ENCODE data around the gene FMO2.

Gene FMO2, protein sequence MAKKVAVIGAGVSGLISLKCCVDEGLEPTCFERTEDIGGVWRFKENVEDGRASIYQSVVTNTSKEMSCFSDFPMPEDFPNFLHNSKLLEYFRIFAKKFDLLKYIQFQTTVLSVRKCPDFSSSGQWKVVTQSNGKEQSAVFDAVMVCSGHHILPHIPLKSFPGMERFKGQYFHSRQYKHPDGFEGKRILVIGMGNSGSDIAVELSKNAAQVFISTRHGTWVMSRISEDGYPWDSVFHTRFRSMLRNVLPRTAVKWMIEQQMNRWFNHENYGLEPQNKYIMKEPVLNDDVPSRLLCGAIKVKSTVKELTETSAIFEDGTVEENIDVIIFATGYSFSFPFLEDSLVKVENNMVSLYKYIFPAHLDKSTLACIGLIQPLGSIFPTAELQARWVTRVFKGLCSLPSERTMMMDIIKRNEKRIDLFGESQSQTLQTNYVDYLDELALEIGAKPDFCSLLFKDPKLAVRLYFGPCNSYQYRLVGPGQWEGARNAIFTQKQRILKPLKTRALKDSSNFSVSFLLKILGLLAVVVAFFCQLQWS

DNA sequence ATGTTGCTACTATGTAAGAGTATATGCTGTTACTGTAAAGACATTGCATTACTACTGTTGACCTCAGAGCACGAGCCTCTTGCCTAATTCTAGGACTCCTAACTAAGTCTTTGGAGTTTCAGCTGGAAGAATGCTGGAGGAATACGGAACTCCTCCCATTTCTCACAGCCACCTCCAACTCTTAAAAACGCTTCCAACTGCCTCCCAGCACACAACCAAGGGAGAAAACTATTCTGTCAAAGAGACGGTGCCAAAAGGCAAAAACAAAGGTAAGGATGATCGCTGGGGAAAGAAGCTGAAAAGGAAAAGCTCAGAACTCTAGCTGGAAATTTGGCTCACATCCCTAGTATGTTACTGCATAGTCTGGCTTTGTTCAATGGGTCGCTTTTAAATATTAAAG, at the start of gene FMO2:
FMO2 (plus strand) TSS at position 210 of the 400 bp plus-strand sequence. CDS start 414 bp downstream, outside the sequence.
- no peak for DNase-seq

DNA sequence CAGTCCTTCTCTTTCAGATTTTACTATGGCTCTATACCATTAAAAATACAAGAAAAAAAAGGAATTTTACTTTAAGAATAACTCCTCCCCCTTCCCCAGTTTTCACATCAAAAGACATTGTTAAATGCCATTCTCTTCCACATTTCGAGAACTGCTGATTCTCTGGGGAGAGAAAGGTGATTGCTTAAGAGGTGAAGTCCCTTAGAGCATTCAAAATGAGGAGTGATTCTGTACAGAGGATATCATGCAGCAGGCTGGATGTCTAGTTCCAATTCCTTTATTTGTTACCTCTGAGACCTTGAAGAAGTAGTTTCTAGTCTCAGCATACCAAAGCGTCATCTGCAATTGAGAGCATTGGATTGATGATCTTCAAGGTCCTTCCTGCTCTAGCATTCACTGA, 47.5 kb upstream of the FMO2 start:
- no peak for DNase-seq

DNA sequence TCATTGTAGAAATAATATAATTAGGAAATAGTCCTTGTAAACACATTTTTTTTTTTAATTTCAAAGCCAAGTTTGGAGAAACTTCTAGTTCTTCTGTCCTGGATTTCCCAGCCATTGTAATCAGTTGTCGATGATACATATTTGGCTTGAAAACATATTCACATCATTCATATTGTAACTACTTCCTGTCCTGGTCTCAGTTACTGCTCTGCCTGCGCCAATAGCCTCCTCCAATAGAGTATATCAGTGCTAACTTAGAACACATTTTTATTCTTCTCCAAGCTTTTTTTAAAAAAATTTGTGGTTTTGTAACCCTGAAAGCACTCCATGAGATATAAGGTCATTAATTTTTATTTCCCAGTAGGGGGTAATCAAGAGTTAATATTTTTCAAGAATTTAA, 46.1 kb upstream of the FMO2 start:
- no peak for DNase-seq

DNA sequence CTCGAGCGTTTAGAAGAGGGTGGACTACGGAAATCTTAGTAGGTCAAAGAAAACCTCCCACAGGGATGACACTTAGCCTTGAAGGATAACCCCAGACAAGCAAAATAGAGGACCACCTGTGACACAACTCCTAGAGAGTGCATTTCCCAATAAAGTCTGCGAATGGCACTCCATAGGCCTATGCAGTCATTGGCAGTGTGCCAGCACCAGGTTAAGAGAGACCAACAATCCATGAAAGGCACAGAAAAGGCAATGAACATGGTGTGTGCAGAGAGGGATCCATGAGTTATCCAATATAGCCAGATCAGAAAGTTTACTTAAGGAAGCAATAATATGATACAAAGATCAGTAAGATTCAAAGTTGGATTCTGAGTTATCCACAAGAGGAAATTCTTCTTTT, 45.2 kb upstream of the FMO2 start:
- DNase-seq: no peak

DNA sequence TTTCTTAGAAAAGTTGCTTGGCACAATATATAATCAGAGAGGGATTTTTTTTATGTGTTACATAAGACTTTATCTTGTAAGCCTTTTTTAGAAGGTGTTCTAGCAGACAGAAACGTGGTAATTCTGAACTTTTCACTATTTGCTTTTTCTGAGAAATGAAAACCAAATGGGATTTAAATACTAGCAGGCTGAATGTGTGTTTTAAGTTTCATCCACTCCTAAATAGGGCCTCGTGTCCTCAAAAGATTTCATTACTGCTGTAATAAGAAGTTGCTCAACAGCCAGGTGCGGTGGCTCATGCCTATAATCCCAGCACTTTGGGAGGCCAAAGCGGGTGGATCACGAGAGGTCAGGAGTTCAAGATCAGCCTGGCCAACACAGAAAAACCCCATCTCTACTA, 44.7 kb upstream of the FMO2 start:
- no peak for DNase-seq

DNA sequence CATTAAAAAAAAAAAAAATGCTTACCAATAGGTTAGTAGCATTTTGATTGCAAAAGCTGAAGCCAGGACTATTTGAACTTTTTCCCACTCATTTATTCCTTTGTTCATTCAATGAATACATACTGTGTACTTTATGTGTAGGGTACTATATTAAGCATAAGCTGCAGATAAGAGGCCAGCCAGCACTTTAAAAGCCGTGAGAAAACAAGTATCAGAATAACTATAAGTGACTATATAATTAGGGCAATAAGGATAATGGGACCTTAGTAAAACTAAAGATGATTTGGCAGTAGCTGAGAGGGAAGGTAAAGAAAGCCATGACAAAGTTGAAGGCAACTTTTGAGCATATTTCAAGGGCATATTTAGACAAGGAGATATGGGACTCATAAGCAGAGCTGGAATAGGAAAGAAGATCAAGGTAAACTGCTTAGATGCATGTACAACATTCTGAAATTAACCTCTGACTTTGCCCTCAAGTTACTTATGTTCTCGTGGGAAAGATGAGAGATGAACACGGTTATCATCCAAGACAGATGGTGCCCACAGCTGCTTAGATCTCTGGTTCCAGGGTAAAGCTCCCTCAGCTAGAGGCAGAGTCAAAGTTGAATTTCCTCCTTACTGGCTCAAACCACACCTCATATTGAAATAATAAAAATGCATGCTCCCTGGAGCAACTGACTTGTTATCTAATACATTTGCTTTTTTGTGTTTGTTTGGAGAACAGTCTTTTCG, 44.0 kb upstream of the FMO2 start:
- no peak for DNase-seq

DNA sequence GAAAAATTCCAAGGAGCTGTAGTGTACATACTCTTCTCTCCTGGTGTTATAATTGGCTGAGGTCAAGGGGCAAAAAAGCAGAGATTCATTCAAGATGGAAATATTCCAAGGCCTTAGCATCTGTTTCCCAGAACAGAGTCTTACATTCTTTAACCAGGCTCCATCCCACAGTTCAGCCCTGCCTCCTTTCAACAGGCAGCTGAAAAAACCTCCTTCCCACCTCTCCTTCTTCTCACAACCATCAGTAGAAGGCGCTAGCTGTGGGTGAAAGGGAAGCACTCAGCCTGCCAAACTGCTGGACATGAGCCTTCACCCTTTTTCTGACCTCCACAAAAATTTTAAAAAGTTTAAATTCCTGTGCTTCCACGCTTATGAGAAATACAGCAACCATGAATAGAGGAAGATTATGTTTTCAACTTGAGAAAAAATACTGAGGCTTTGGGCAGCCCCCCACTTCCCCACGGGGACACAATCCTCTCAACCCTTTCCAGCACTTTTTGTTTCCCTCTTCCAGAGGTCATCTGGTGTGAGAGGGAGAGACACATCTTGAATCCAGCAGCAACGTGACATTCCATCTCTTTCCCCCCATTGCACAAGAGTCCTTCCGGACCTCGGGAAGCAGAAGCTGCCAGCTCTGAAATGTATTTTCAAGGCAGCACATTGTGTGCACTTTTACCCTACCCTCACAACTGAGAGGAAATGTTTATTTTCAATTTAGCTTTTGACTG, 43.2 kb upstream of the FMO2 start:
- DNase-seq: no peak

DNA sequence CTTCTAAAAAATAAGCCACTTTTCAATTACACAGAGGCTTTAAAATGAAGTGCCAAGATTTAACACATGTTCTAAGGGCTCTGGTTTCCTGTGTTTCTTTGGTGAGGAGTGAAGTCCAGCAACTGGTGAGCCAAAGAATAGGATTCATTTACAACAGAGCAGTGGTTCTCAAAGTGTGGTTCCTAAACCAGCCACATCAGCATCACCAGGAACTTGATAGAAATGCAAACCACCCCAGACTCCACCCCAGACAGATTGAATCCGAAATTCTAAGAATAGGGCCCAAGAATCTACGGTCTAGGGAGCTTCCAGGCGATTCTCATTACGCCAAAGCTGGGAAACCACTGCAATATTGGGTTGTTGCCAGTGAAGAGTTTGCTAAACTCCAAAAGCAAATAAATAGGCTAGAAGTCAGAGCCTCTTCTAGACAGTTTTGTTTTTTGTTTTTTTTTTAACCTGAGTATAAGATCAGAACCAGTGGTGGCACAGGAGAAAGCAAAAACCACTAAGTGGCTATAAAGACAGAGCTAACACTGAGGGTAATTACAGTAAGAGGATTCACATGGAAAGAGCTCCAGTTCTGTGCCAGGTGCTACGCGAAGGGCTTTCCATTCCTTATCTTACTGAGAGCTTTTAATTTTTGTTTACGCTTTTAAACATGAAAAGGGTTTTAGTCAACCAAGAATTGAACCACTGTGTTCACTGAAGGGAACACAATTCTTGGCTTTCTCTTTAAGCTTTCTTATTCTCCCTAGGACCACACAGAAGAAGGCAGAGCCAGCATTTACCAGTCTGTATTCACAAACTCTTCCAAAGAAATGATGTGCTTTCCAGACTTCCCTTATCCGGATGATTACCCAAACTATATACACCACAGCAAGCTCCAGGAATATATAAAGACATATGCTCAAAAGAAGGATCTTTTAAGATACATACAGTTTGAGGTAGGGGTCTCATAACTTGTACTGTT, 42.4 kb upstream of the FMO2 start:
- DNase-seq: no peak

DNA sequence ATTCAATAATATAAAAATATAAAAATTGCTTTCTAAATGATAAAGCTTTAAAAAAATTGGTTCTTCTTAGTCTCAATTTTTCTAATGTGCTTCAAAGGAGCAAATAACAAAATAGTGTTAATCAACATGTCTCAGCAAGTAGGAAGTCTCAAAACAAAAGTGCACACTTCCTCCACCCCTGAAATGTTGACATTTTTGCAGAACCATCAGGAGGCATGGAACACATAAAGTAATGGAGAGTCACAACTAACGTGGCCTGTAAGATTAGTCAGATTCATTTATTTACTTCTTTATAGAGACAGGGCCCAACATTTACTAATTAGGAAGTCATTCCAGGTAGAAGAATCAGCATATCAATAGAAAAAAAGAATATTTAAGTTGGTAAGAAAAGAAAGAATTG, 34.9 kb upstream of the FMO2 start:
- no peak for DNase-seq

DNA sequence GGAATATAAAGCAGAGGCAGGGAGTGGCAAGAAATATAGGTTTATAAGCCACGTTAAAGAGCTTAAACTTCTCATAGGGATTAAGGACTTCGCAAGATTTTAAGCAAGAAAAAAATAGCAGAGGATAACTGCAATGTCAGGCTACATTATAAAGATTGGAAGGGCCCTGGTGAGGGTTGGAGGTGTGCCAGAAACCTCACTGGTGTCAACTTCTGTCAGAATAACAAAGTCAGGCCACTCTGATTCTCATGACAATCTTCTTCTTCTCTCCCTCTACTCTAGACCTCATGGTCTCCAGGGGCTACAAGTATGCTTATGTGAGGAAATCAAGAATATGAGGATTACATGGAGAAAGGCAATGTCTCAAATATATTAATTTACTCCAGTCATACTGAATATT, 32.6 kb upstream of the FMO2 start:
- DNase-seq: no peak

DNA sequence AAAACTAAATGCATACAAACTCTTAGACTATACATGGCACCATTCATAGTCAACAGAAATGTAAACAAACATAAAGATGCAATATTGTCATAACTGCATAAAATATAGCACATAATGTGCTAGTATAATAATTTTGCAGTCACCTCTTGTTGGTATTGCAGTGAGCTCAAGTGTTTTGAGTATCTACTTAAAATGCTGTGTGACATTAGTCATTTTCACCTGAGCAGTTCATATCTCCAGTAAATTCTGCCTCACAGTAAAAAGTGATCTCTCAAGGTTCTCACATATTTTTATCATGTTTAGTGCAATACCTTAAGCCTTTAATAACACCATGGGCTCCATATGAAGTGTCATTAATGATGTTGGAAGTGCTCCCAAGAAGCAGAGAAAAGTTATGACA, 29.6 kb upstream of the FMO2 start:
- no peak for DNase-seq

DNA sequence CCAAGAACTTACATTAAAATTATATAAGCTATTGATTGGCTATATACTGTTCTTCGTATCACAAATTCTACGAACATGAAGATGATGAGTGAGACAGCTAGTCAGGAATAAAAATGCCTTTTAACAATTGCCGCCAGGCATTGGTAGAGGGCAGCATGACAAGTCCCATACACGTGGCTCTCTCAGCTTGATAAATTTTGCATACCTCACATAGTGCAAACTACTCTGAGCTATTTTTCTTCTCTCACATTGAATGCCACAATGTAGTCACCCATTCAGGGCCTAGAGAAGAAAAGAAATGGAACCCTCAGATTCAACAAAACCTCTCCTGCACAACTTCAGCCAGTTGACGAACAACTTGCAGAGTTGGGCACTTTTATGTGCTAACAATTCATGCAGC, 27.0 kb upstream of the FMO2 start:
- DNase-seq: no peak

DNA sequence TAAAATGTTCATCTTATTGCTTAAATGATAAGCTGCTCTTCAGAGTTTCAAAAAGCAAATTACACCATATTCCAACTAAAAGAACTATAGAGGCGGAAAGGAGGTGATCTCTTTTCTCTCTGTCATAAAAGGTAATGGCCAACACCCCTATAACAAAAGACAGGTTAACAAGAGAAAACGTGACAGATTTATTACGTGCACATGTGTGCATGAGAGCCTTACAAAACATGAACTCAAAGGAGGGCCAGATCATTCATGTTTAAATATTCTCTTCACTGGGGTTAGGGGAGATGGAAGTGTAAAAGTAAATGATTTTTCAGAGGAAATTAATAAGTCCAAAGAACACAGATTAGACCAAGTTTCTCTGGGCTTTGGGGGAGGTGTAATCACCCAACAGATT, 26.5 kb upstream of the FMO2 start:
- DNase-seq: no peak

DNA sequence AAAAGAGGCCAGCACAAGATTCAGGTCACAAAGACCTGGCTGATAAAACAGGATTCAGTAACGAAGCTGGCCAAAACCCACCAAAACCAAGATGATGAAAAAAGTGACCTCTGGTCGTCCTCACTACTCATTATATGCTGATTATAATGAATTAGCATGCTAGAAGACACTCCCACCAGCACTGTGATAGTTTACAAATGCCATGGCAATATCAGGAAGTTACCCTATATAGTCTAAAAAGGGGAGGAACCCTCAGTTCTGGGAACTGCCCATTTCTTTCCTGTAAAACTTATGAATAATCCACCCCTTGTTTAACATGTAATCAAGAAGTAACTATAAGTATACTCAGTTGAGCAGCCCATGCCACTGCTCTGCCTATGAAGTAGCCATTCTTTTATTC, 26.0 kb upstream of the FMO2 start:
- DNase-seq: no peak

DNA sequence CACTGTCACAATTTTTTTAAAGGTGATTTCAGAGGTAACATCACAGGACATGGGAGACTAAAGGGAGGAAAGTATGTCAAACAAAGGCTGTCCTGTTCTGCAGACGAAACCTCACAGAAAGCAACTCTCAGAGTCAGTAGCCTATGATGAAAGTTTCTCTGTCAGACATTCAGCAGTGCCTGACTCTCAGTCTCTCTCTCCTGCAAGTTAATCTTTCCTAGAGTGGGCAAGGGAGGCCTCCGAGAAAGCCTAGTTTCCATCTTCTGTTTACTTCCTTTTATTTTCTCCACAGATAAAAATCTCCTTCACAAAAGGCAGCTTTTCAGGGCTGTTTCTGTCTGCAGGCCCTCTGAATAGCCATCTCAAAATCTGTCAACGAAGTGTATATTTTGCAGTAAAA, 24.9 kb upstream of the FMO2 start:
- DNase-seq: no peak

DNA sequence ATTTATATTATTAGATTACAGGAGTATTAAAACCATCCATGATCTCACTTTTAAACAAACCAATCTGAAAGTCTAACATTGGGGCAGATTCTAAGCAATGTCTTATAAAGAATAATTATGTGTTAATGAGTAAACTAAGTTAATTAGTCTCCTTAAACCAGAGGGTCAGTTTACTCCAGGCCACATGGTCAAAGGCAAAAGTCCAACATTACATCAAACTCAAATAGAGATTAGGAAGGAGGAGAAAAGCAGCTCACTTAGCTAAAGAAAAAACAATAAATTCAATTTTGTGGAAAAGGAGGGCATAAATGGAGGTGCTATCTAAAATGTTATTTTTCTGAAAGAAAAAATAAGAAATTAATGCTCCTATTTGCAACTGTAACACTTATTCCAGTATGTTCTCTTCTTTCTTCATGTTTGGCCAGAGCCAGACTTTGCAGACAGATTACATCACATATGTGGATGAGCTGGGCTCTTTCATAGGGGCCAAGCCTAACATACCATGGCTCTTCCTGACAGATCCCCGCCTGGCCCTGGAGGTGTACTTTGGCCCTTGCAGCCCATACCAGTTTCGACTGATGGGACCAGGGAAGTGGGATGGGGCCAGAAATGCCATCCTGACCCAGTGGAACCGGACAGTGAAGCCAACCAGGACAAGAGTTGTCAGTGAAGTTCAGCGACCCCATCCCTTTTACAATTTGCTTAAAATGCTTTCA, 24.3 kb upstream of the FMO2 start:
- DNase-seq: no peak

DNA sequence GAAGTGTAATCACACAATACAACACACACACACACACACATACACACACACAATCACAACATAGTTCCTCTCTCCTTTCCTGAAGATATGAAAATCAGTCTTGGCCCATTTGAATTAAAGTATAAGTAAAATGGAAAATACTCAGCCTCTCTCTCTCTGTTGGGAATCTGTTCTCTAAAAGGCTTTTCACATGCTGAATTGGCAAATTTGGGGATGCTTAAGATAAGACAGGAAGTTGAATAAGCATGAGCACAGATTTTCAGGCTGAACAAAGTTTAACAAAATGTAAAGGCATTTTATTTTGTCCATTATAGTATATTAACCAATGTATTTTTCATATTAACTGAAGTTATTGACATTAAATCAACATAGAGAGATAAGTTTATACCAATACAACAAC, 23.7 kb upstream of the FMO2 start:
- DNase-seq: no peak

DNA sequence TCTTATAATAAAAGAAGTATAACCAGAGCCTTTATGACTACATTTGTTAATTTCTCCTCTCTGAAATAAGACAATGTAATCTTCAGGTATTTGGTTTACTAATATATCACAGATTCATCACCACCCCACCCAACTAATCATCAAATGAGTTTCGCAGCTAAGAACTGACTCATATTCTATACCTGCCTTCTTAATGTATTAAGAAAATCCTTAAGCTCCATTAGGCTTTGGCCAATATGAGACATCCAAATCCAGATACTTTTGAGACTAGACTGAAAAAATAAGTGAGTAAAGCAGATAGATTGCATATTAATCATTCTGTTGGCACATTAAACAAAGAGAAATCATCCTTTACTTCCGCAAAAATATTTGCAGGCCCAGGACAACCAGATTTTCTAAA, 18.7 kb upstream of the FMO2 start:
- no peak for DNase-seq

DNA sequence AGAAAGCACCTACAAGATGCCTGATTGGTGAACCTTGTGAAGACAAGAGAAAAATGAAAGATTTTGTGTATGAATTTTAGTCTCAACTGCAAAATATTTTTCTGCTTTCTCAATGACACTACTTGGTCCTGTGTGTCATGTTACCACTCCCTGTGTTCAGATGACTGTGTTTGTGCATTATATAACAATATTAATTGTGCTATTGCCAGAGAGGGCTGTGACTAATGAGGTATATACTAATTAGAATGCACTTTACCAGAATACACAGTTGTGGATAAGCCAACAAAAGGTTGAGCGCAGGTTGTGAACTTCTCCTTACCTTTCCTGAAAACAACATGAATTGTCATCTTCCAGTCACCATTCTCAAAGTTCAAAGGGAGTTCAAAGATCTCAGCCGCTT, 17.3 kb upstream of the FMO2 start:
- DNase-seq: no peak

DNA sequence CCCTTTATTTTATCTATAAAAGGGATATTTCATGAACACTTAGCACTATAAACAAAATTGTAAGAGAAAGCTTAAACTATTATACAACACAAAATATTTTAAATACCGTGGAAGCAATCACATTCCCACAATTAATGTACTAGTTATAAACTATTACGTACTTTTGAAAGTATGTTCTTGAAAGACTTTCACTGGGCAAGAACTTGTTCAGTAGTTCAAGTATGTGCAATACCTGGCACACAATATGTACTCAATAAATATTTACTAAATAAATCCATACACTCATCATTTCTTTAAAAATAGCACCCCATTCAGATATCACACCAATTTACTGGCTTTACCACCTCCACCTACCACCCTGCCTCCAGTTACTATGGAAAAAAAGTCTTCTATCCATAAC, 12.6 kb upstream of the FMO2 start:
- no peak for DNase-seq

DNA sequence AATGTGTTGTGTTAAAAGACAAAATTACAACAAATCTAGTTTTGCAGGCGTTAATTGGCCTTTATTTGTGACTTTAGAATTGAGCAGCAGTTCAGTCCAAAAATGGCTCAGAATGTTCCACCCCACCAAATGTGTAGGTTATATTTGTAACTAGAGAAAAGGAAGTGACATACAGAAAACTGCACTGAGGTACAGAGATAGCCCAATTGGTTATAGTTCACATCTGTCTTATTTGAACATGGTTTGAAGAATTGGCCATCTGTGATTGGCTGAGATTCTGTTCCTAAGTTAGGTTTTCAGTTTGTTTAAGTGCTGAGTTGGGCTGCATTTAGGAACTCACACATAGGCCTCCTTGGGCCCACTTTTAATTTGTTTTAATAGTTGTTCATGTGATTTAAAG, 12.0 kb upstream of the FMO2 start:
- DNase-seq: no peak

All from activated naive CD4-positive, alpha-beta T cell (primary cell).